Measurements from ENCODE around the gene GGA1.

GGA1 gene

DNA sequence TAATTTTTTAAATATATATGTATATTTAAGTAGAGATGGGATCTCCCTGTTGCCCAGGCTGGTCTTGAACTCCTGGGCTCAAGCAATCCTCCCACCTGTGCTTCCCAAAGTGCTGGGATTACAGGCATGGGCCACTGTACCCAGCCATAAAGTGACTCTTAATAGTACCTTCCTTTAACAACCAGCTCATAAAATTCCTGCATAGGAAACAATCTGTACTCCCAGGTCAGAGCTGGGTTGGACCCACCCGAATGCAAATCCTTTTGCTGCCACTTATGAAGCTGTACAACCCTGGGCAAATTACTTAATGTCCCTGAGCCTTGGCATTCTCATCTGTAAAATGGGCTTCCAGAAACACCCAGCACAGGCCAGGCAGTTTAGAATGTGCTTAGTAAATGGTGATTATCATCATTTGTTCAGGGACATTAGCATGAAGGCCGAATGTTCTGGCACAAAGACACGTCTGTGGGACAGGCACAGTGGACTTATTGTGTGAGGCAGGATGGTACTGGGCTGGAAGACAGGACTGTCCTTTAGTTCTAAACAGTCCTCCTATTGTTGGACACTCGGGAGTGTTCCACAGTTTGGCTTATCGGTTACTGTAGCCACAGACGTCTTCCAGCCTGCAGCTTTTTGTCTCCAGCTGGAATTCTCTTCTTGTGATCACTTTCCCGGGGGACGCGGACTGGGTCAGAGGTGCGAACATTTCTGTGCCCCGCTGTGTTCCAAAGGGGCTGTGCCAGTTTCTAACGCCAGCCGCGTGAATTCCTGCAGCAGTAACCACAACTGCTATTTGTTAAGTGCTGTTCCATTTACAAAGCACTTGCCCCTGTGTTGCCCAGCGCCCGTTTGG, 55.8 kb downstream of the GGA1 start:
- in situ Hi-C loops (cut with HindIII; ENCODE audit: low pct_ligation_motif_present, low sequenced_read_pairs), result no loop called here
- no peaks in the 10 kb centered on the region for H3K27me3 ChIP-seq (replicated peaks)
- peaks cover 10% of the 10 kb centered on the region for H3K36me3 ChIP-seq (replicated peaks)
- TF ChIP-seq, protein P1, sequence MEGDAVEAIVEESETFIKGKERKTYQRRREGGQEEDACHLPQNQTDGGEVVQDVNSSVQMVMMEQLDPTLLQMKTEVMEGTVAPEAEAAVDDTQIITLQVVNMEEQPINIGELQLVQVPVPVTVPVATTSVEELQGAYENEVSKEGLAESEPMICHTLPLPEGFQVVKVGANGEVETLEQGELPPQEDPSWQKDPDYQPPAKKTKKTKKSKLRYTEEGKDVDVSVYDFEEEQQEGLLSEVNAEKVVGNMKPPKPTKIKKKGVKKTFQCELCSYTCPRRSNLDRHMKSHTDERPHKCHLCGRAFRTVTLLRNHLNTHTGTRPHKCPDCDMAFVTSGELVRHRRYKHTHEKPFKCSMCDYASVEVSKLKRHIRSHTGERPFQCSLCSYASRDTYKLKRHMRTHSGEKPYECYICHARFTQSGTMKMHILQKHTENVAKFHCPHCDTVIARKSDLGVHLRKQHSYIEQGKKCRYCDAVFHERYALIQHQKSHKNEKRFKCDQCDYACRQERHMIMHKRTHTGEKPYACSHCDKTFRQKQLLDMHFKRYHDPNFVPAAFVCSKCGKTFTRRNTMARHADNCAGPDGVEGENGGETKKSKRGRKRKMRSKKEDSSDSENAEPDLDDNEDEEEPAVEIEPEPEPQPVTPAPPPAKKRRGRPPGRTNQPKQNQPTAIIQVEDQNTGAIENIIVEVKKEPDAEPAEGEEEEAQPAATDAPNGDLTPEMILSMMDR (IDR thresholded peaks at IDR 0.05; ENCODE audit: low read depth, low read length, missing control alignments), result no peak
- DNase-seq, result no peak
- no peak overlapping the region for H3K4me3 ChIP-seq (ENCODE audit: low read depth, low read length)
- no peak overlapping the region for H3K27ac ChIP-seq

DNA sequence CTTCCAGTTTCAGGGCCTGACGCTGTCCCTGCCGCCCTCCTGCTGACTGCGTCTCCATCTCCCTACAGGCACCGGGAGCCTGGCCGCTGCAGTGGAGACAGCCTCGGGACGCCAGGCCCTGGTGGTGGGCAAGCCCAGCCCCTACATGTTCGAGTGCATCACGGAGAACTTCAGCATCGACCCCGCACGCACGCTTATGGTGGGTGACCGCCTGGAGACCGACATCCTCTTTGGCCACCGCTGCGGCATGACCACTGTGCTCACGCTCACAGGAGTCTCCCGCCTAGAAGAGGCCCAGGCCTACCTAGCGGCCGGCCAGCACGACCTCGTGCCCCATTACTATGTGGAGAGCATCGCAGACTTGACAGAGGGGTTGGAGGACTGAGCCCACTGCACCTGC, 56.9 kb downstream of the GGA1 start:
- Histone ChIP-seq H3K27me3 (replicated peaks) (no peaks in the 10 kb centered on the region), H3K36me3 (replicated peaks) (peaks cover 10% of the 10 kb centered on the region), H3K27ac (no peak overlapping the region), H3K4me3 (ENCODE audit: low read depth, low read length) (no peak overlapping the region)
- no peak for DNase-seq
- in situ Hi-C loops (cut with HindIII; ENCODE audit: low pct_ligation_motif_present, low sequenced_read_pairs), result no loop called here
- TF ChIP-seq, protein P1 (IDR thresholded peaks at IDR 0.05; ENCODE audit: low read depth, low read length, missing control alignments), result no peak

DNA sequence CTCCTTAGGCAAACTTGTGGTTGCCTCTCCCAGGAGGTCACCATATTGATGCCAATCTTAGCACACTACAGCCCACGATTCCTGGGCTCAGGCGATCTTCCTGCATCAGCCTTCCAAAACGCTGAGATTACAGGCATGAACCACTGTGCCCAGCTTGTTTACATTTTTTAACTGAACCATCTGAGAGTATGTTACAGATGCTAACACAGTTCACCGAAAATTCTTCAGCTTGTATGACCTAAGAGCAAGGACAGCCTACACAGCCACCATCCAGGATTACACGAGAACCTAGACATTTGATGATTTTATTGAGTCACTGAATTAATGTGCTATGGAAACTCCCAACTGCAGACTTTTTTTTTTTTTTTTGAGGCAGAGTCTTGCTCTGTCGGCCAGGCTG, 61.0 kb downstream of the GGA1 start:
- TF ChIP-seq, protein P1 (IDR thresholded peaks at IDR 0.05; ENCODE audit: low read depth, low read length, missing control alignments), result no peak
- Histone ChIP-seq H3K27me3 (replicated peaks) (no peaks in the 10 kb centered on the region), H3K27ac (no peak overlapping the region), H3K4me3 (ENCODE audit: low read depth, low read length) (no peak overlapping the region), H3K36me3 (replicated peaks) (peaks cover 10% of the 10 kb centered on the region)
- in situ Hi-C loops (cut with HindIII; ENCODE audit: low pct_ligation_motif_present, low sequenced_read_pairs), result no loop called here
- DNase-seq, result no peak

DNA sequence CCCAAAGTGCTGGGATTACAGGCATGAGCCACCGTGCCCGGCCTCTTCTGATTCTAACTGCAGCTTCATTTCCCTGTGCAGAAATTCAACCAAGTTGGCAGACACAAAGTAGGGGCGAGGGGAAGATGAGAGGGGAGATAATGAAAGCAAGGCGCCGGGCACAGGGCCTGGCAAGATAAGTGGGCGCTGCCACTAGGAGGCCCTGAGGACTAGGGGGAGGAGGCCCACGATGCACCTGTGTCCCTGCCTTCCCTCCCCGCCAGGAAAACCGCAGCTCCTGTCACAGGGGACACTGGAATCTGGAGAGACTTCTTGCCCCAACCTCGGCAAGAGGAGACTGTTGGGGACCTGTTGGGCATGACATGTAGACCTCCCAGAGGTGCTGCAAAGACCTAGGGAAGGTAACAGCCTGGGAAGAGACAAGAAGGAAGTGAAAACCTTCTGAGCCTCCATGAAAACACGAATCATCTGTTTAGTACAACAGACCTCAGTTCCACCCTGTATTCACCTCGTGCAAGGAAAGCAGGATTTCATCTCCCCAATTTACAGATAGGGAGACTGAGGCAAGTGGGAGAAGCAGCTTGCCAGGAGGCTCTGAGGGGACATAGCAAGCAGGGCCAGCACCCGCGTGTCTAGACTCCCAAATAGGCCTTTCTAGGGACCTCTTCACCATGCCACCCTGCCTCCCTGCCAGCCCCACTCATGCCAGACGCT, 63.7 kb downstream of the GGA1 start:
- peaks cover 3% of the 10 kb centered on the region for H3K36me3 ChIP-seq (replicated peaks)
- H3K4me3 ChIP-seq (ENCODE audit: low read depth, low read length), result no peak overlapping the region
- DNase-seq, result no peak
- no peaks in the 10 kb centered on the region for H3K27me3 ChIP-seq (replicated peaks)
- no peak overlapping the region for H3K27ac ChIP-seq
- in situ Hi-C loops (cut with HindIII; ENCODE audit: low pct_ligation_motif_present, low sequenced_read_pairs), result no loop called here
- TF ChIP-seq, protein P1 (IDR thresholded peaks at IDR 0.05; ENCODE audit: low read depth, low read length, missing control alignments), result no peak

DNA sequence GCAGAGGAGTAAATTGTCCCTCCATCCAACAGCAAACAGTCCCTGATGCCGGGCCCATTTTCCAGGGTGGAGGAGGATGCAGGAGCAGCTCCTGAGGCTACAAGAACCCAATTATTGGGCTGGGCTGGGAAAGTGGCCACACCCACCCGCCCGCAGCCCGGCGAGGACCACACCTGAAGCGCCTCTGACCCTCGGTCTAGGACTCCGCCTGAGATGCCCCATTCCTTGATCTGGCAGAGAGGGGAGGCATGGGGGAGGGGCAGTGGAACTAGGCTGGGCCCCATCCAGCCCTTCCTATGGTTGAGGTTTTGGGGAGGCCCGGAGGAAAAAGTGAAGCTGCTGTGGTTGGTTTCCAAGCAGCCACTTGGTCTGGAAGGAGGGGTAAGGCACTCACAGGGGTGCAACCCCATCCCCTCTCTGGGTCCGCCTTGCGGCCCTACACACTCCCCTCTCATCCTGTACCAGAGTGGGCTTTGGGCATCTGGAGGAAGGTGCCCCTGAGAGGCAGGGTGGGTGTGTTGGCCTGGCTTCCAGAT, 64.4 kb downstream of the GGA1 start:
- no peak for DNase-seq
- Histone ChIP-seq H3K36me3 (replicated peaks) (peaks cover 8% of the 10 kb centered on the region), H3K27ac (no peak overlapping the region), H3K4me3 (ENCODE audit: low read depth, low read length) (no peak overlapping the region), H3K27me3 (replicated peaks) (no peaks in the 10 kb centered on the region)
- in situ Hi-C loops (cut with HindIII; ENCODE audit: low pct_ligation_motif_present, low sequenced_read_pairs), result no loop called here
- TF ChIP-seq, protein P1 (IDR thresholded peaks at IDR 0.05; ENCODE audit: low read depth, low read length, missing control alignments), result no peak
